Trophoblast cell (in vitro differentiated cells and primary cell): ENCODE measurements around the gene NOC2L.

ENCODE experiments used
- DNase-seq, 2 donors: peaks; one replicate each; pipeline ENCODE4 v3.0.0-alpha.2; 2016
- H2AFZ ChIP-seq: 2 replicates; pipeline ENCODE4 v1.6.1; 2013; ENCODE audit warnings: low read length, moderate library complexity, mild to moderate bottlenecking; ENCODE audit not compliant: insufficient read depth, poor library complexity
- H2AK5ac ChIP-seq: 2 replicates; pipeline ENCODE4 v1.6.1; 2013; ENCODE audit warnings: mild to moderate bottlenecking, low read length
- H2BK120ac ChIP-seq: 2 replicates; pipeline ENCODE4 v1.6.1; 2013; ENCODE audit warnings: low read length, mild to moderate bottlenecking, moderate library complexity; ENCODE audit not compliant: insufficient read depth, poor library complexity
- H2BK12ac ChIP-seq: 2 replicates; pipeline ENCODE4 v1.6.1; 2013; ENCODE audit warnings: mild to moderate bottlenecking, low read length, moderate library complexity
- H2BK5ac ChIP-seq: 2 replicates; pipeline ENCODE4 v1.6.1; 2013; ENCODE audit warnings: low read length, low read depth, moderate library complexity, mild to moderate bottlenecking; ENCODE audit not compliant: poor library complexity
- H3K14ac ChIP-seq: 2 replicates; pipeline ENCODE4 v1.6.1; 2013; ENCODE audit warnings: mild to moderate bottlenecking, low read length
- H3K18ac ChIP-seq: 2 replicates; pipeline ENCODE4 v1.6.1; 2013; ENCODE audit warnings: mild to moderate bottlenecking, low read length
- H3K23ac ChIP-seq: 2 replicates; pipeline ENCODE4 v1.6.1; 2013; ENCODE audit warnings: low read length
- H3K27ac ChIP-seq: 2 replicates; pipeline ENCODE4 v1.5.1; 2013; ENCODE audit warnings: low read depth, mild to moderate bottlenecking, inconsistent platforms, low read length, moderate library complexity
- H3K27me3 ChIP-seq: 2 replicates; pipeline ENCODE4 v1.6.1; 2013; ENCODE audit warnings: inconsistent platforms, mild to moderate bottlenecking, low read length, moderate library complexity; ENCODE audit not compliant: insufficient read depth
- H3K36me3 ChIP-seq, 2 experiments: 1 replicate in 1 of 2; 2 replicates in 1 of 2; pipeline ENCODE4 v1.6.1; 2013; ENCODE audit warnings: low read length in 2 of 2, mild to moderate bottlenecking in 2 of 2, moderate library complexity in 1 of 2; ENCODE audit not compliant: insufficient read depth in 2 of 2, control insufficient read depth in 1 of 2
- H3K4ac ChIP-seq: 2 replicates; pipeline ENCODE4 v1.6.1; 2013; ENCODE audit warnings: low read depth, mild to moderate bottlenecking, low read length, moderate library complexity
- H3K4me1 ChIP-seq, 2 experiments: 1 replicate in 1 of 2; 2 replicates in 1 of 2; pipeline ENCODE4 v1.6.1; 2013; ENCODE audit warnings: low read length in 2 of 2, mild to moderate bottlenecking in 2 of 2, moderate library complexity in 1 of 2; ENCODE audit not compliant: insufficient read depth in 2 of 2, control insufficient read depth in 1 of 2
- H3K4me2 ChIP-seq: 2 replicates; pipeline ENCODE4 v1.6.1; 2013; ENCODE audit warnings: inconsistent platforms, mild to moderate bottlenecking, low read length, moderate library complexity
- H3K4me3 ChIP-seq: 2 replicates; pipeline ENCODE4 v1.5.1; 2013; ENCODE audit warnings: mild to moderate bottlenecking, low read depth, low read length, inconsistent platforms
- H3K79me1 ChIP-seq: one replicate; pipeline ENCODE4 v1.6.1; 2013; ENCODE audit warnings: low read length
- H3K79me2 ChIP-seq: 2 replicates; pipeline ENCODE4 v1.6.1; 2013; ENCODE audit warnings: low read length, mild to moderate bottlenecking; ENCODE audit not compliant: control insufficient read depth, insufficient read depth, poor library complexity
- H3K9ac ChIP-seq: 2 replicates; pipeline ENCODE4 v1.6.1; 2013; ENCODE audit warnings: mild to moderate bottlenecking, low read length
- H3K9me3 ChIP-seq: 2 replicates; pipeline ENCODE4 v1.6.1; 2013; ENCODE audit warnings: low read depth, mild to moderate bottlenecking, control low read depth, inconsistent platforms, low read length; ENCODE audit not compliant: insufficient read depth
- H4K12ac ChIP-seq: 2 replicates; pipeline ENCODE4 v1.6.1; 2013; ENCODE audit warnings: low read depth, mild to moderate bottlenecking, low read length, moderate library complexity
- H4K8ac ChIP-seq: 2 replicates; pipeline ENCODE4 v1.6.1; 2013; ENCODE audit warnings: low read depth, mild to moderate bottlenecking, low read length, moderate library complexity
- H4K91ac ChIP-seq: one replicate; pipeline ENCODE4 v1.6.1; 2013; ENCODE audit warnings: low read depth, mild to moderate bottlenecking, low read length, moderate library complexity
- WGBS: extraction: QIAGEN DNeasy Blood & Tissue Kit; methylation state at CpG from one replicate; pipeline ENCODE4 v1.1.7; 2013; ENCODE audit warnings: missing lambda C conversion rate; ENCODE audit not compliant: insufficient read length, insufficient coverage; ENCODE audit errors: extremely low coverage; 5-methylcytosine and 5-hydroxymethylcytosine counted together

The NOC2L gene

GRCh38 chr1:916173-917075, 42.6 kb downstream of the NOC2L start:
- H3K4me3 ChIP-seq, result no peak overlapping the region
- H3K9ac ChIP-seq, result no peak overlapping the region
- H2BK5ac ChIP-seq, result no peak overlapping the region
- H3K4me1 ChIP-seq, result peaks cover 12 to 15% of the 10 kb centered on the region in 2 experiments
- no peaks in the 10 kb centered on the region for H3K27me3 ChIP-seq
- no peak overlapping the region for H3K4me2 ChIP-seq
- DNase-seq, result no peak
- H2AFZ ChIP-seq, result no peak overlapping the region
- no peak overlapping the region for H2AK5ac ChIP-seq
- H4K8ac ChIP-seq, result no peak overlapping the region
- H3K27ac ChIP-seq, result no peak overlapping the region
- H2BK12ac ChIP-seq, result no peak overlapping the region
- H3K14ac ChIP-seq, result no peak overlapping the region
- H4K12ac ChIP-seq, result no peak overlapping the region
- H3K4ac ChIP-seq, result no peak overlapping the region
- H2BK120ac ChIP-seq, result no peak overlapping the region
- no peak overlapping the region for H4K91ac ChIP-seq
- no peaks in the 10 kb centered on the region for H3K79me2 ChIP-seq
- H3K18ac ChIP-seq, result no peak overlapping the region
- peaks cover 11% of the 10 kb centered on the region for H3K9me3 ChIP-seq
- no peaks in the 10 kb centered on the region for H3K36me3 ChIP-seq
- H3K79me1 ChIP-seq, result no peaks in the 10 kb centered on the region
- H3K23ac ChIP-seq, result no peak overlapping the region
- no CpG with 5 or more reads among the region's 31 CpGs for WGBS

GRCh38 chr1:915295-916172, 43.5 kb downstream of the NOC2L start:
- DNase-seq, result no peak
- Histone ChIP-seq H3K27me3 (no peaks in the 10 kb centered on the region), H2BK12ac (no peak overlapping the region), H3K9me3 (peaks cover 10% of the 10 kb centered on the region), H3K4me2 (no peak overlapping the region), H3K4me1 (peaks cover 5 to 8% of the 10 kb centered on the region in 2 experiments), H3K4ac (no peak overlapping the region), H2AK5ac (no peak overlapping the region), H2AFZ (no peak overlapping the region), H3K79me2 (no peaks in the 10 kb centered on the region), H4K12ac (no peak overlapping the region), H4K8ac (no peak overlapping the region), H3K4me3 (no peak overlapping the region), H3K9ac (no peak overlapping the region), H3K14ac (no peak overlapping the region), H3K79me1 (no peaks in the 10 kb centered on the region), H4K91ac (no peak overlapping the region), H3K27ac (no peak overlapping the region), H3K23ac (no peak overlapping the region), H2BK120ac (no peak overlapping the region), H2BK5ac (no peak overlapping the region), H3K18ac (no peak overlapping the region), H3K36me3 (no peaks in the 10 kb centered on the region)
- WGBS, result no CpG with 5 or more reads among the region's 28 CpGs

- H3K9me3 ChIP-seq, result peaks cover 7% of the 10 kb centered on the region
- H3K4me2 ChIP-seq, result no peak overlapping the region
- H3K4me1 ChIP-seq, result peaks cover 0 to 2% of the 10 kb centered on the region in 2 experiments
- no peak overlapping the region for H2BK5ac ChIP-seq
- H4K12ac ChIP-seq, result no peak overlapping the region
- H3K27me3 ChIP-seq, result no peaks in the 10 kb centered on the region
- H3K4me3 ChIP-seq, result no peak overlapping the region
- H3K4ac ChIP-seq, result no peak overlapping the region
- H3K18ac ChIP-seq, result no peak overlapping the region
- no peaks in the 10 kb centered on the region for H3K79me1 ChIP-seq
- no peak overlapping the region for H2BK12ac ChIP-seq
- no peak overlapping the region for H2AK5ac ChIP-seq
- WGBS, result no CpG with 5 or more reads among the region's 6 CpGs
- H3K36me3 ChIP-seq, result no peaks in the 10 kb centered on the region
- no peak overlapping the region for H3K23ac ChIP-seq
- H3K14ac ChIP-seq, result no peak overlapping the region
- H4K91ac ChIP-seq, result no peak overlapping the region
- H4K8ac ChIP-seq, result no peak overlapping the region
- H3K27ac ChIP-seq, result no peak overlapping the region
- DNase-seq, result no peak
- no peak overlapping the region for H2BK120ac ChIP-seq
- H3K9ac ChIP-seq, result no peak overlapping the region
- H2AFZ ChIP-seq, result no peak overlapping the region
- H3K79me2 ChIP-seq, result no peaks in the 10 kb centered on the region
Observed at GRCh38 chr1:914891-915280, 44.2 kb downstream of the NOC2L start.

GRCh38 chr1:914131-914890, 44.7 kb downstream of the NOC2L start:
- no peaks in the 10 kb centered on the region for H3K27me3 ChIP-seq
- H3K79me1 ChIP-seq, result no peaks in the 10 kb centered on the region
- no peaks in the 10 kb centered on the region for H3K79me2 ChIP-seq
- H2BK120ac ChIP-seq, result no peak overlapping the region
- no peak overlapping the region for H2BK5ac ChIP-seq
- H3K4me2 ChIP-seq, result no peak overlapping the region
- no peaks in the 10 kb centered on the region for H3K4me1 ChIP-seq
- H3K4me3 ChIP-seq, result no peak overlapping the region
- DNase-seq, result no peak
- H2BK12ac ChIP-seq, result no peak overlapping the region
- no peak overlapping the region for H4K91ac ChIP-seq
- WGBS, result no CpG with 5 or more reads among the region's 21 CpGs
- no peak overlapping the region for H3K18ac ChIP-seq
- no peak overlapping the region for H4K8ac ChIP-seq
- no peak overlapping the region for H3K14ac ChIP-seq
- no peak overlapping the region for H3K23ac ChIP-seq
- no peak overlapping the region for H3K27ac ChIP-seq
- no peaks in the 10 kb centered on the region for H3K36me3 ChIP-seq
- peaks cover 4% of the 10 kb centered on the region for H3K9me3 ChIP-seq
- no peak overlapping the region for H3K9ac ChIP-seq
- no peak overlapping the region for H2AFZ ChIP-seq
- no peak overlapping the region for H3K4ac ChIP-seq
- no peak overlapping the region for H2AK5ac ChIP-seq
- no peak overlapping the region for H4K12ac ChIP-seq
